Lower leg skin (tissue), 3 donors: Measurements from ENCODE around the gene IGSF21.

Source experiments
- CTCF ChIP-seq, 3 donors: fragments of 450-650 bp; IDR thresholded peaks; one replicate each; pipeline ENCODE4 v1.5.1; 2016; ENCODE audit warnings: antibody characterized with exemption in 3 of 3, mild to moderate bottlenecking in 3 of 3, moderate library complexity in 2 of 3
- POLR2A ChIP-seq, 2 donors: fragments of 450-650 bp; IDR thresholded peaks; one replicate each; pipeline ENCODE4 v1.6.1; 2016 to 2017; ENCODE audit warnings: antibody characterized with exemption in 2 of 2, mild to moderate bottlenecking in 1 of 2, moderate library complexity in 1 of 2

GRCh38 chr1:18419113-18419844, 311.7 kb downstream of the IGSF21 start:
- no peak for TF ChIP-seq CTCF (IDR thresholded peaks at IDR 0.05)
- no peak for TF ChIP-seq POLR2A (IDR thresholded peaks at IDR 0.05)
